ENCODE measurements around the gene ANKRD44. TPM values are rescaled to one million over a fixed set of nuclear protein-coding genes. Genes with fewer than 3 reads are reported as not detected.

ANKRD44 gene
- total RNA-seq, 1 donor from 2014 or later, result 4.3 TPM

DNA sequence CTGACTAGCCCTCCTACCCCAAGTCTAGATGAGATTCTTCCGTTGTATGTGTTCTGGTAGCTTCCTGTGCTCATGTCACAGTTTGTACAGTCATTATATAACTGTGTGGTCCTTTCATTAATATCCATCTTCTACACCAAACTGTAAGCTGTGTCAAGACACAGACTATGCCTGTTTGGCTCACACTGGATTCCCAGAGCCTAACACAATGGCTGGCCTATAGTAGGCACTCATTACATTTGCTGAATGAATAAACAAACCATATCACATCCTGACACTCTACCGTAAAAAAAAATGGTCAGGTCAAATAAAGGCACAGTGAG, 72.6 kb downstream of the ANKRD44 start:
- no peak overlapping the region for H3K4me3 ChIP-seq (ENCODE audit: low read depth, low read length)
- TF ChIP-seq, protein P1, sequence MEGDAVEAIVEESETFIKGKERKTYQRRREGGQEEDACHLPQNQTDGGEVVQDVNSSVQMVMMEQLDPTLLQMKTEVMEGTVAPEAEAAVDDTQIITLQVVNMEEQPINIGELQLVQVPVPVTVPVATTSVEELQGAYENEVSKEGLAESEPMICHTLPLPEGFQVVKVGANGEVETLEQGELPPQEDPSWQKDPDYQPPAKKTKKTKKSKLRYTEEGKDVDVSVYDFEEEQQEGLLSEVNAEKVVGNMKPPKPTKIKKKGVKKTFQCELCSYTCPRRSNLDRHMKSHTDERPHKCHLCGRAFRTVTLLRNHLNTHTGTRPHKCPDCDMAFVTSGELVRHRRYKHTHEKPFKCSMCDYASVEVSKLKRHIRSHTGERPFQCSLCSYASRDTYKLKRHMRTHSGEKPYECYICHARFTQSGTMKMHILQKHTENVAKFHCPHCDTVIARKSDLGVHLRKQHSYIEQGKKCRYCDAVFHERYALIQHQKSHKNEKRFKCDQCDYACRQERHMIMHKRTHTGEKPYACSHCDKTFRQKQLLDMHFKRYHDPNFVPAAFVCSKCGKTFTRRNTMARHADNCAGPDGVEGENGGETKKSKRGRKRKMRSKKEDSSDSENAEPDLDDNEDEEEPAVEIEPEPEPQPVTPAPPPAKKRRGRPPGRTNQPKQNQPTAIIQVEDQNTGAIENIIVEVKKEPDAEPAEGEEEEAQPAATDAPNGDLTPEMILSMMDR (IDR thresholded peaks at IDR 0.05; ENCODE audit: insufficient read depth, low read length, poor library complexity, severe bottlenecking), result no peak
- no peaks in the 10 kb centered on the region for H3K27me3 ChIP-seq (ENCODE audit: control insufficient read depth, insufficient read depth, low read length)
- no peaks in the 10 kb centered on the region for H3K36me3 ChIP-seq (ENCODE audit: control insufficient read depth, insufficient read depth, low read length)
- no peak for DNase-seq (ENCODE audit: low read depth)

DNA sequence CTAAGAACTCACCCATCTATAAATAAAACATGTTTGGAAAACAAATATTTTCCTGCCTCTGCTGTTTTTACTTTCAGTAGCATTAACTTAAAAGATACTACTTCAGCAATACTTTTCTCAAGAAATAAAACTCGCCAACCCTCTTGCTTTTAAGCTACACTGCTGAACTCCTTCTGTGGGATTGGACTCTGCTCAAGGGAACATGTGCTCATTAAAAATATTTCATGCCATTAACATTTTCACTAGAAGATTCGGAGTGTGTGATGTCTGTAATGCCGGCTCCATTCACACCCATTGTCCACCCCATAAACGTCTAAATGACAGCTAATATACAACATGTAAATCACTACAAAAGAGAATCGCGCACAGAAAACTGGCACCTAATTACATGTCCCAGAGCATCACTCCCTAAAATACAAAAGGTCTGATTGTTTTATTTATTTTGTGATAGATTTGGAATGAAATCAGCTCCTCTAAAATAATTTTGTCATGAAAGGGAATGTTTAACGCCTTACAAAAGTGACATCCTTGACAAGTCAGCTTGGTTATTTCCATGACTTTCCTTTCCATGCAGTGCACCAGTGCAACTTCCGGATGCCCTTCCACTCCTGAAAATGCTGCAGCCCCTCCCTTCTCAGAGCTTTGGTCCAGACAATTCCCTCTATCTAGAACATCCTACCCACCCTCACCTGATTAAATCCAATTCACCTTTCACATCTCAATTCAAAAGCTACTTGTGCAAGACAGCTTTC, 73.1 kb downstream of the ANKRD44 start:
- TF ChIP-seq, protein P1 (IDR thresholded peaks at IDR 0.05; ENCODE audit: insufficient read depth, low read length, poor library complexity, severe bottlenecking), result no peak
- DNase-seq (ENCODE audit: low read depth), result no peak
- Histone ChIP-seq H3K36me3 (ENCODE audit: control insufficient read depth, insufficient read depth, low read length) (no peaks in the 10 kb centered on the region), H3K27me3 (ENCODE audit: control insufficient read depth, insufficient read depth, low read length) (no peaks in the 10 kb centered on the region), H3K4me3 (ENCODE audit: low read depth, low read length) (no peak overlapping the region)

DNA sequence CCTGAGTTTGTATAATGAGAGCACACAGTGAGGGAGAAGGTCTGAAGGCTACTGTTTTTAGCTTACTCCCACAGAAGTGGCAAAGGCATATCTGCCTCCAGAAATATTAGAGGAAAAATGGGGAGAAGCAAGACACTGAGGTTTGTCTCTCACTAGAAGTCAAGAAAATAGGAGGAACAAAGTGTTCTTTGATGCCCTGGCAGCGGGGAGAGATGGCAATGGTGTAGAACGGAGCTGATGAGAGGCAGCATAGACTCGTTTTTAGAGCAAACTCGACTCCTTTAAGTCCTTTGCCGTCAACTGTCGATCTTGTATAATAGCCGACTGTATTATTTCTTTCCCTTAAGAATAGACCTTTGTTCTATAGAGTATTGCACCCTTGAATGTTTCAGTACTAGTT, 73.8 kb downstream of the ANKRD44 start:
- Histone ChIP-seq H3K27me3 (ENCODE audit: control insufficient read depth, insufficient read depth, low read length) (no peaks in the 10 kb centered on the region), H3K4me3 (ENCODE audit: low read depth, low read length) (no peak overlapping the region), H3K36me3 (ENCODE audit: control insufficient read depth, insufficient read depth, low read length) (no peaks in the 10 kb centered on the region)
- TF ChIP-seq, protein P1 (IDR thresholded peaks at IDR 0.05; ENCODE audit: insufficient read depth, low read length, poor library complexity, severe bottlenecking), result no peak
- DNase-seq (ENCODE audit: low read depth), result no peak

DNA sequence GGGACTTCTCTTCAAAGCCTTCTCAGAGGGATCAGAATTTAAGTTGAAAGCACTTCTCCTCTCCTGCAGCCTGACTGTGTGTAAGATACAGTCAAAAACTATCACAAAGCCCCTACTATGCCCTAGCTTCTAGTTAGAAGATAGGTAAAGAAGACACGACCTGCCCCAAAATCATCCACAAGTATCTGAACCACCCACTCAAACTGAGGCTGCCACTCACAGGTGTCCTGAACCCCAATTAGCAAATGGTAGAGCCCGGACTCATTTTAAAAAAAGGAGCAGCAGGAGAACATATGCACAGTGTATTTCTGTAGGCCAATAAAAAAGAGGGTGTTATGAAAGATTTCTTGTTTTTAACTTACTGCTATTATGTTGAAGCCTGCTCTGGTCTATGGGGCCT, 74.4 kb downstream of the ANKRD44 start:
- H3K36me3 ChIP-seq (ENCODE audit: control insufficient read depth, insufficient read depth, low read length), result no peaks in the 10 kb centered on the region
- H3K27me3 ChIP-seq (ENCODE audit: control insufficient read depth, insufficient read depth, low read length), result no peaks in the 10 kb centered on the region
- H3K4me3 ChIP-seq (ENCODE audit: low read depth, low read length), result no peak overlapping the region
- no peak for DNase-seq (ENCODE audit: low read depth)
- TF ChIP-seq, protein P1 (IDR thresholded peaks at IDR 0.05; ENCODE audit: insufficient read depth, low read length, poor library complexity, severe bottlenecking), result no peak

DNA sequence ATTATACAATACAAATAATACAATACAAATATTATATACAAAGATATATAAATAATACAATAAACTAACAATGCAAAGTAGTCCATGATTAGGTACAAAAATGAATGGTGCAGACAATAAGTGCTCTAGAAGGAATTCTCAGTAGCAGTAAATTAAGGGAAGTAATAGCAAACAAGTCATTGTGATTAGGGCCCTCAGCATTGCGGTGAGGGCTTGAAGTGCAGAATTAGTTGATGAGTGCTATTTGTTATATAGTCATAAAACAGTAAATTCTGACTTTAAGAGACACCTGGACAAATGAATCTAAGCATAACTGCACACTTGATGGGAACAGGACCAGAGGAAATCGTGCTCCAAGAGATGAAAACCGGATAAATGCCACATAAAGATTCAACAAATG, 74.9 kb downstream of the ANKRD44 start:
- no peak for DNase-seq (ENCODE audit: low read depth)
- H3K27me3 ChIP-seq (ENCODE audit: control insufficient read depth, insufficient read depth, low read length), result no peaks in the 10 kb centered on the region
- no peaks in the 10 kb centered on the region for H3K36me3 ChIP-seq (ENCODE audit: control insufficient read depth, insufficient read depth, low read length)
- no peak overlapping the region for H3K4me3 ChIP-seq (ENCODE audit: low read depth, low read length)
- TF ChIP-seq, protein P1 (IDR thresholded peaks at IDR 0.05; ENCODE audit: insufficient read depth, low read length, poor library complexity, severe bottlenecking), result no peak

DNA sequence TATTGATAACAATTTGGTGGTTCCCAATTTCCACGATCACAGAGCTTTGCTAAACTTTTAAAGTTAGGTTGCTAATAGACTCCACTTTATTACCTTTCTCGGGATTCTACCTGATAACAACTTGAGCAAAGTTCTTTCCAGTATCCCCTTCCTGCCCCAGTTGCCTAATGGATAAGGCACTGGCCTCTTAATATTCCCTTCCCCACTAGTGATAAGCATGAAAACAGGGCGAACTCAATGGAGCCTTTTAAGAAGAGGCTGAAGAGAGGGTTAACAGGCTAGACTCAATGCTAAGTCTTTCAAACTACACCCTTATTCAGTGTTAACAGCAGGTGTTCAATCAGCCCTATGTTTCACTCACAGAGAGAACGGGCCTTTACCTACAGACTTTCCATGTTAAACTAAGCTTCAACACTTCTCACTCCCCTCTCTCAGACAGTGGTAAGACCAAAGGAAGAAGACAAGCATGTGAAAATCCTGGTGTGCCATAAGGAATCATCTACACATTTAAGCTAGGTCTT, 75.8 kb downstream of the ANKRD44 start:
- Histone ChIP-seq H3K27me3 (ENCODE audit: control insufficient read depth, insufficient read depth, low read length) (no peaks in the 10 kb centered on the region), H3K4me3 (ENCODE audit: low read depth, low read length) (no peak overlapping the region)
- TF ChIP-seq, protein P1 (IDR thresholded peaks at IDR 0.05; ENCODE audit: insufficient read depth, low read length, poor library complexity, severe bottlenecking), result no peak

More for the DNA sequence above, 75.8 kb downstream of the ANKRD44 start:
- H3K36me3 ChIP-seq (ENCODE audit: control insufficient read depth, insufficient read depth, low read length), result no peaks in the 10 kb centered on the region
- no peak for DNase-seq (ENCODE audit: low read depth)

Data from kidney epithelial cell (primary cell).